Colonic mucosa (tissue), 4 donors: ENCODE data around the gene ACP1. TPM values are rescaled to one million over a fixed set of nuclear protein-coding genes. Genes with fewer than 3 reads are reported as not detected.

Experiments
- DNase-seq: peaks from one replicate; pipeline ENCODE4 v3.0.0-alpha.2; 2020
- H3K27ac ChIP-seq: fragments of 200-600 bp; one replicate; pipeline ENCODE4 v1.8.0; 2021
- H3K27me3 ChIP-seq: fragments of 200-600 bp; one replicate; pipeline ENCODE4 v1.8.0; 2021
- H3K36me3 ChIP-seq: fragments of 200-600 bp; one replicate; pipeline ENCODE4 v1.8.0; 2021
- H3K4me1 ChIP-seq: fragments of 200-600 bp; one replicate; pipeline ENCODE4 v1.8.0; 2021; ENCODE audit warnings: mild to moderate bottlenecking
- H3K4me3 ChIP-seq: fragments of 200-600 bp; one replicate; pipeline ENCODE4 v1.8.0; 2021
- H3K9ac ChIP-seq, 2 donors: one replicate each; pipeline ENCODE4 v1.7.0; 2013; ENCODE audit warnings: control low read depth in 2 of 2, low read depth in 2 of 2, low read length in 2 of 2
- H3K9me3 ChIP-seq: fragments of 200-600 bp; one replicate; pipeline ENCODE4 v1.8.0; 2021
- intact Hi-C: fragments of 100-400 bp; cut with DNase I; formaldehyde crosslinking; loops from one replicate; pipeline ENCODE4 v1.14.1; 2022
- total RNA-seq, 2 donors: library from RNA; stranded (reverse); fragmentation: NEBNext Ultra II Directional in 1 of 2; extraction: Animal tissue kit (Norgen Biotek cat#: 25700) in 1 of 2; gene quantifications; one replicate each; pipeline ENCODE4 v1.2.1, GENCODE V29; 2021
- TF ChIP-seq, protein P1 (sequence below): fragments of 200-600 bp; IDR thresholded peaks from one replicate; pipeline ENCODE4 v1.8.0; 2022; ENCODE audit warnings: antibody characterized with exemption, mild to moderate bottlenecking
- donor health status: healthy.
- donor health status: DM: no; HTN: no; CAD: no.
- donor health status: DM: no; HTN: no; CAD: no.

Gene ACP1
- total RNA-seq, 2 donors from 2014 or later: 92.5 to 106 TPM

DNA sequence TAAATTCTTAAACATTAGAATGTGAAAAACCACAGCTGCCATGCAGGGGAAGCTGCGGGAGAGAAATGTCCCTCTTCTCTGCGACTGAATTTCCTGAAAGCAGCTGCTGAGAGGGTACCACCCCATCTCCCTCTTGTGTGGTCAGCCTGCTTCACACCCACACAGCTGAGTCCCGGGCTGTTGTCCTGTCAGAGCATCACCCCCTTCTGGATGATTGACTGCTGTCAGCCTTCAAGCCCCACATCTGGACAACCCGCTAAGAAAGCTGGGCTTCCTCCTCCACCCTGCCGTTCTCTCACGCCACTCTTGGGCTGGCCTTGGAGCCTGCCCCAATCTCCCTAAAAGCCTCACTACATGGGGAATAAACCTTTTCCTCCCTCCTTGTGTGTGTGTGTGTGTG lies 26.9 kb upstream of the ACP1 start:
- no peak overlapping the region for H3K27ac ChIP-seq
- no peak overlapping the region for H3K9ac ChIP-seq
- DNase-seq: no peak
- H3K9me3 ChIP-seq: no peaks in the 10 kb centered on the region
- intact Hi-C loops: no loop called here
- H3K27me3 ChIP-seq: no peaks in the 10 kb centered on the region
- no peak overlapping the region for H3K4me3 ChIP-seq
- H3K4me1 ChIP-seq: no peaks in the 10 kb centered on the region
- H3K36me3 ChIP-seq: no peaks in the 10 kb centered on the region
- TF ChIP-seq, protein P1, sequence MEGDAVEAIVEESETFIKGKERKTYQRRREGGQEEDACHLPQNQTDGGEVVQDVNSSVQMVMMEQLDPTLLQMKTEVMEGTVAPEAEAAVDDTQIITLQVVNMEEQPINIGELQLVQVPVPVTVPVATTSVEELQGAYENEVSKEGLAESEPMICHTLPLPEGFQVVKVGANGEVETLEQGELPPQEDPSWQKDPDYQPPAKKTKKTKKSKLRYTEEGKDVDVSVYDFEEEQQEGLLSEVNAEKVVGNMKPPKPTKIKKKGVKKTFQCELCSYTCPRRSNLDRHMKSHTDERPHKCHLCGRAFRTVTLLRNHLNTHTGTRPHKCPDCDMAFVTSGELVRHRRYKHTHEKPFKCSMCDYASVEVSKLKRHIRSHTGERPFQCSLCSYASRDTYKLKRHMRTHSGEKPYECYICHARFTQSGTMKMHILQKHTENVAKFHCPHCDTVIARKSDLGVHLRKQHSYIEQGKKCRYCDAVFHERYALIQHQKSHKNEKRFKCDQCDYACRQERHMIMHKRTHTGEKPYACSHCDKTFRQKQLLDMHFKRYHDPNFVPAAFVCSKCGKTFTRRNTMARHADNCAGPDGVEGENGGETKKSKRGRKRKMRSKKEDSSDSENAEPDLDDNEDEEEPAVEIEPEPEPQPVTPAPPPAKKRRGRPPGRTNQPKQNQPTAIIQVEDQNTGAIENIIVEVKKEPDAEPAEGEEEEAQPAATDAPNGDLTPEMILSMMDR: no peak

DNA sequence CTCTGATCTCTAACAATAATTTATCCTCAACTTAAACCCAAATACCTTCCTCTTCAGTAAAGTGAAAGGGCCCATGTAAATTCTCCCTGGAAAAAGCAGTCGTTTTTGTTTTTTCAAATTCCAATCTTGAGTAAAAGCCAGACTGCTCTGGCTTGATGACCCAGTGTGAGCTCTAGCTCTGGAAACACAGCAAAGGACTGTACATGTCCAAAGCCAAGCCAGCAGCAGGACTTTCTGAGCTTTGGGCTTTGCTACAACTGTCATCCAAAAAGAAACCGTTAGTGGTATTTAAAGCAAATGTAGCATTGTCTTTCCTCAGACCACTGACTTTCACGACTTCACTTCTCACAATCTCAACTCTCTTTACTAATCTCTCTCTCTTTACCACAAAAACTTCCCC lies 26.3 kb upstream of the ACP1 start:
- Histone ChIP-seq H3K27ac (no peak overlapping the region), H3K9me3 (no peaks in the 10 kb centered on the region), H3K4me3 (no peak overlapping the region), H3K9ac (no peak overlapping the region), H3K27me3 (no peaks in the 10 kb centered on the region), H3K36me3 (no peaks in the 10 kb centered on the region), H3K4me1 (no peaks in the 10 kb centered on the region)
- DNase-seq: no peak
- intact Hi-C loops: no loop called here
- TF ChIP-seq, protein P1: no peak

DNA sequence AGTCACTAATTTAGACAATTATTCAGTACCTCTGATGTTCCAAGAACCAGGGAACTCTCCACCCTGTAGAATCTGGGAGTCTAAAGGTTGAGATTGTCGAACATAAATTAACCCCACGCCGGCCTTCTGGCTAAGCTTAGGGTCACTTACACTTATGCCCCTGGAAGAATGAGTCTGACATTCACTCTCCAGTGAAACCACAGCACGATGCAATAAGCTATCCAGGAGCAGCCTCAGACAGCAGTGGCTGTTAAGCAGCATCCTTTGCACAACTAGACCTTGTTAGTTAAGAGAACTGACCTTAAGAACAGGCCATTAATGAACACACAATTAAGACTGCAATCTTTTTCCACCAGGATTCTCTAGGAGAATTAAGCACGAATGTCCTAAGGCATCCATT lies 25.9 kb upstream of the ACP1 start:
- H3K4me1 ChIP-seq: no peaks in the 10 kb centered on the region
- no peak overlapping the region for H3K4me3 ChIP-seq
- no peak for DNase-seq
- H3K36me3 ChIP-seq: no peaks in the 10 kb centered on the region
- TF ChIP-seq, protein P1: no peak
- H3K9ac ChIP-seq: no peak overlapping the region
- H3K9me3 ChIP-seq: no peaks in the 10 kb centered on the region
- no peaks in the 10 kb centered on the region for H3K27me3 ChIP-seq
- intact Hi-C loops: no loop called here
- H3K27ac ChIP-seq: no peak overlapping the region

DNA sequence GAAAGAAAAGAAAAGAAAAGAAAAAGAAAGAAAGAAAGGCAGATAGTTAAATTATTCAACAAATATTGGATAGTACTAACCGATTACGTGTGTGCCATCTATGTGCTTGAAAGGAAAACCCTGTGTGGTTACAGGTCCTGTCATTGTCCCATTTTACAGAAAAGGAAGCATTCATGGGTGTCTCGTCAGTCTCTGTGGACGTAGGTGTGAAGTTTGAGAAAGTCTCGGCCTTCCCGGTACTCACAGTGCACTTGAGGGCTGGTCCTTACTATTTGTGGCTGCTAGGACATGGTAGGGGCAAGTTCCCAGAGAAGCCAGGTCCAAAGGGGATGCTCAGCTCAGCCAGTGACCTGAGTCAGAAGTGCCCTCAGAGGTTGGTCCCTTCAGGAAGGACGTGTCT lies 20.2 kb upstream of the ACP1 start:
- H3K27me3 ChIP-seq: no peaks in the 10 kb centered on the region
- intact Hi-C loops: no loop called here
- TF ChIP-seq, protein P1: no peak
- no peak overlapping the region for H3K9ac ChIP-seq
- H3K36me3 ChIP-seq: peaks cover 5% of the 10 kb centered on the region
- DNase-seq: no peak
- no peaks in the 10 kb centered on the region for H3K4me1 ChIP-seq
- H3K27ac ChIP-seq: no peak overlapping the region
- no peaks in the 10 kb centered on the region for H3K9me3 ChIP-seq
- no peak overlapping the region for H3K4me3 ChIP-seq

DNA sequence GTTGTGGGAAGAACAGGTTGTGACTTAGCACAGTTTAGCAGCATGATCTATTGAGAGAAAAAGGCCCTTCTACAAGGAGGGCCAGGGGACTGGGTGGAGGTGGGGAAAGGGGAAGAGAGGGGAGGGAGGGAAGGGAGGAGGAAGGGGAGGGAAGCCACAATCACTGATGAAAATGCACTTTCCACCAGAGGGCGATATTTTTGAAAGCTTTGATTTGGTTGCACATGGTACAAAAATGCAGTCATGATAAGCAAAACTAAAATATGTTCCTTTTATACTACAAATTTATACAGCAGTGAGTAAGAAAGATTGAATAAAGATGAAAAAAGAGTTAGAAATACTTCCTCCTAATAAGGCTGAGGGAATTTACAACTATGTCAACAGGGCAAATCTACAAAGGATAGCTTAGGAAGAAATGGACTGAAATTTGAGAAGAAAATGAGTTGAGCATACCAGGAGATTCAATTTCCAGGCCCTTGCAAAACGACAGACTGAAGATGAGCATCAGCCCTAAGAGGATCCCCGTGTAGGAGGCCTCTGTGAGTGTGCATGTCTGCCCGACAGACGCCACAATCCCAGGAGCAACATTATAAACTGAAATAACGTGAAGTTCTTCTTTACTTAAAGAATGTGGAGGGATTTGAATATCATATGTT lies 18.1 kb upstream of the ACP1 start:
- TF ChIP-seq, protein P1: peak; percentile 41
- intact Hi-C loops: loop anchor here (5.0 kb wide), 2 partner anchors 46 to 391 kb away; no protein-coding TSS in a partner anchor
- DNase-seq: peak; percentile 31
- Histone ChIP-seq H3K27ac (no peak overlapping the region), H3K4me3 (no peak overlapping the region), H3K36me3 (peaks cover 5% of the 10 kb centered on the region), H3K9me3 (no peaks in the 10 kb centered on the region), H3K9ac (no peak overlapping the region), H3K27me3 (no peaks in the 10 kb centered on the region), H3K4me1 (no peaks in the 10 kb centered on the region)
